Measurements from ENCODE around the gene CDH4. TPM values are rescaled to one million over a fixed set of nuclear protein-coding genes. Genes with fewer than 3 reads are reported as not detected.

The CDH4 gene
- total RNA-seq, 1 donor from 2014 or later, result 2.2 TPM

DNA sequence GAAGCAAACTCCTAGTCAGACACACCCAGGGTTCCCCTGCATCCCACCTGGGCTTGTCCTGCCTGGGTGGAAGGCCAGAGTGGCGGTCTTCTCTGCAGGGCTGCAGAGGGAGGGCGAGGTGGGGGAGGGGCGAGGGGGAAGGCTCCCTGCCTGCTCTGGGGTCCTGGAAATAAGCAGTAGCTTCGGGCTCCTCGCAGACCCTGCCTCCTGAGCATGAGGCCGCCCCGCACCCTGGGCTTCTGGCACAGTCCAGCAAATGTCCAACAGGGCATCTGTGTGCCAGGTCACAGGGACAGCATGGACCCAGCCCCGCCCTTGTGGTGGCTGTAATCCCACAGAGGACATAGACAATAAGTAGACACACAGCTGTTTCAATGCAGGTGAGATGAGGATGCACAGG lies 619.9 kb downstream of the CDH4 start:
- intact Hi-C loops (cut with DNase I), result no loop called here
- ATAC-seq, result no peak
- no peak for DNase-seq (ENCODE audit: low spot score)

GRCh38 chr20:61872371-61872900 lies 620.4 kb downstream of the CDH4 start:
- intact Hi-C loops (cut with DNase I), result no loop called here
- DNase-seq (ENCODE audit: low spot score) (no peak), ATAC-seq (no peak)

DNA sequence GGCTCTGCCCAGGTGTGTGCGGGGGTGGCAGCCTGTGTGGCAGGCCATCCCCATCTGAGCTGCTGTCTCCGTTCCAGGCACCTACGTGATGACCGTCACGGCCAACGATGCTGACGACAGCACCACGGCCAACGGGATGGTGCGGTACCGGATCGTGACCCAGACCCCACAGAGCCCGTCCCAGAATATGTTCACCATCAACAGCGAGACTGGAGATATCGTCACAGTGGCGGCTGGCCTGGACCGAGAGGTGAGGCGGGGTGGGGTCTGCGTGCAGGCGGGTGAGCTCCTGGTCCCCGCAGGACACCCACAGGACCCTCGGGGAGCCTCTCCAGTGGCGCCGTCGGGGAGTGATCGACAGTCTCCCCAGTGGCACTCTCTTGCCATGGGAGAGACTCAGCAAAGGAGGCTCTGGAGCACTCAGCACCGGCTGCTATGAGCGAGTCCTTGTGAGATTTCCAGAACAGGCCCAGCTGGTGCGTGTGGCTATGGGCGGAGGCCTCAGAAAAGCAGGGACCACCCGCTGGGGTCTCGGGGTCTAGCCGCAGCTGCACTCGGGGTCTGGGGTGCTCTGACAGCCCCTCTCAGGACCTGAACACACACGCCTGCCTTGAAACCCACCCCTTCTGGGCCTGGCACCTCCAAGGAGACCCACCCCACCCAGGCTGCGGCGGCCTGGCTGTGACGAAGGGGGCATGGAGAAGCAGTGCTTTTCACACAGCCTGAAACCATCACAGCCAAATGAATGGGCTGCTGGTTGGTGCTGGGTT lies 621.8 kb downstream of the CDH4 start:
- DNase-seq (ENCODE audit: low spot score) (no peak), ATAC-seq (no peak)
- intact Hi-C loops (cut with DNase I), result no loop called here

DNA sequence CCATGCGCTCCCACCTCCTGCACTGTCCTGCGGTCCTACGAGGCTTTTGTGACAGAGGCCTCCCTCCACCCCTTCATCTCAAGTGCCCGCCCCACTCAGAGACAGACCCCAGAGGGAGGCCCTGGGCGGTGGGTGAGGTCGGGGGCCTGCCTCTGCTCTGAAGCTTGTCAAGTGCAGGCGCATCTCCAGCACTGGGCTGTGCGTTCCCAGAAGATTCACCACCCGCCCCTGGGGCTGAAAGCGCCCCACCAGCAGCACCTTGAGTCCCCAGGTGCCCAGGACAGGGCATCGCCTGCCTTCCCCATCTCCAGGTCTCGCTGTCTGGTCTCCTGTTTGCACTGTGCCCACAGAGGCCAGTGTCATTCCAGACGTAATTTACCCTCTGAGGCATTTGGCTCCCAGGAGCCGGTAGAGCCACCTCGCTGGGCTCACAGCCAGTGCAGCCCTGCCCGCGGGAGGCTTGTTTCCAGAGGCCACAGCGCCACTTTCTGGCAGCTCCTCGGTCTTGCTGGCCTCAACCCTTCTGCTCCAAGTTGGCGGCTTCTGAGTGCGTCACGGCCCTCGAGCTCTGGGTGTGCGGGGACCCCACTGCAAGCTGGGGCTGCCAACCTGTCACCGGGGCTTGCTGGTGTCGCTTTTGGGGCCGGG lies 622.5 kb downstream of the CDH4 start:
- ATAC-seq, result no peak

DNA sequence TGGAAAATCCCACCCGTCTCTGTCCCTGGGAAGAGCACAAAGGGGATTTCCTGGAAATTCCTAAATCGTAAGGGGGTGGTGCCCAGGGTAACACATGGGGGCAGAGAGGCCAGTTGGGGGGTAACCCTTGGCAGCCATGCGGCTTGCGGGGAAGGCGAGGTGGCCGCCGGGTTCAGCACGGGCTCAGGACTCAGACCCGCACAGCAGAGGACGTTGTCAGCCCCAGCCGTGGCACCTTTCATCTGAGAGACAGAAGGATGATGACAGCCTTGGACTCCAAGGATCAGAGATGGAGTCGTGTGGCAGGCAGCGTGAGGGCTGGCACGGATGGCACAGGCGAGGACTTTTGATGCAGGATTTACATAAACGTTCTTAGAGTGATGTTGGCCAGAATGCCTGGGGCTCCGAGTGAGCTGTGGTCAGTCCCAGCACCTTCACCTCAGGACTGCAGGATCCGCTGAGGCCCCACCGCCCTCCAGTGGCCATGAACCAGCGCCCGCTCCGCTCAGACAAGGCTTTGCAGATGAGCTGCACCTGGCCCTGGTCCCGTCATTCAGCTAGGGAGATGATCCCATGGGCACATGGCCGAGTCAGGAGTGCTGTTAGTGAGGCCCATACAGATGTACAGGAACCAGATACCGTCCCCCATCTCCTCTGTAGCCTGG lies 623.3 kb downstream of the CDH4 start:
- no peak for ATAC-seq
- intact Hi-C loops (cut with DNase I), result no loop called here
- no peak for DNase-seq (ENCODE audit: low spot score)

More for the DNA sequence above, 622.5 kb downstream of the CDH4 start:
- no peak for DNase-seq (ENCODE audit: low spot score)
- intact Hi-C loops (cut with DNase I), result no loop called here

DNA sequence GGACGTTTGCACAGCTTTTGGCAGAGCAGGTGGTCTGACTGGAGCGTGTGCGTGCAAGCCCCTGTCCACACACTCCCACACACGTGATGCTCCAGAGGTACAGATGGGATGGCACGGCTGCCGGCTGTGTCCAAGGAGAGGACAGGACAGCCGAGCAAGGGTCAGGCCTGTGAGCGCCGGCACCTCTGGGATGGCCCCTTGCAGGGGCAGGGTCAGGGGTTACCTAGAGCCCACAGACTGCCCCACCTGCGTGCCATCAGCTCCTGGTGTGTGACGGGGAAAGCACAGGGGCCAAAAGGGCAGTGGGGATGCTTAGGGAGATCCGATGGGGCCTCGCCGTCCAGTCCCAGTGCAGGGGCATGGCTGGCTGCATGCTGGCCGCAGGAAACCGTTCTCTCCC lies 623.9 kb downstream of the CDH4 start:
- intact Hi-C loops (cut with DNase I), result no loop called here
- DNase-seq (ENCODE audit: low spot score), result no peak

GRCh38 chr20:61876952-61877728 lies 625.1 kb downstream of the CDH4 start:
- DNase-seq (ENCODE audit: low spot score), result no peak
- intact Hi-C loops (cut with DNase I), result no loop called here
- no peak for ATAC-seq

More for the DNA sequence above, 623.9 kb downstream of the CDH4 start:
- ATAC-seq, result no peak

- intact Hi-C loops (cut with DNase I), result no loop called here
- DNase-seq (ENCODE audit: low spot score) (no peak), ATAC-seq (no peak)
Observed at GRCh38 chr20:61877776-61878477, 625.9 kb downstream of the CDH4 start.

DNA sequence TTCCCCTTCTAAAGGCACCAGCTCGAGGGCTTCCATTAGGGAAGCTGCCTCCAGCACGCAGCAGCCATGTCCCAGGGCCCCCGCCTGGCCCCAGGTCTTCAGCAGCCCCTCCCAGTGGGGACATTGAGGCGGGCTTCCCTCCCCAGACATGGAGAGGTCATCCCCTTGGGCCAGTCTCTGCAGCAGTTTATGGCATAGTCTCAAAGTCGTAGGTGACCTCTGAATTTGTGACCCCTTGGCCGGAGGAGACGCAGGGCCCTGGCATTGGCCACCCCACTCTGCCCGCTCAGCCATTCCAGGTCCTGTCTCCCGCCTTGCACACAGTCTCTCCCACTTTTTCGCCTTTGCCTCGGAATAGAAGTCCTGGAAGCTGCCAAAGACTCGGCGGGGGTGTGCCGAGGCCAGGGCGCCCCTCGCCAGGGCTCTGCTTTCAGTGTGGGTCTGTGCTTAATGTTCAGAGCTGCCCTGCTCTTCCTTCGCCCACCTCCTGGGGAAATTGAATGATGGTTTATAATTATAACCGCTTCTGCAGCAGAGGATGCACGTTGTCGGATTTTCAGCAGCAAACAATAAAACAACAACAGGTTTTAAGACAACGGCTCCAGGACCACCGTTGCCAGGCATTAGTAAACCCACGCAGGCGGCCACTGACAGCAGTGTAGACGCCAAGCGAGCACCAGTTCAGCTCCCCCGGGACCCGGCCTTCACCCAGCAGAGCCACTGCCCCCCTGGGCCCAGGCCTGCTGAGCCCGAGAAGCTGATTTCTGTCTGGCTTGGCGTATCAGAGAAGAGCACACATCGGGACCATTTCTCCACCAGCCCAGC lies 626.6 kb downstream of the CDH4 start:
- no peak for ATAC-seq
- no peak for DNase-seq (ENCODE audit: low spot score)
- intact Hi-C loops (cut with DNase I), result no loop called here

DNA sequence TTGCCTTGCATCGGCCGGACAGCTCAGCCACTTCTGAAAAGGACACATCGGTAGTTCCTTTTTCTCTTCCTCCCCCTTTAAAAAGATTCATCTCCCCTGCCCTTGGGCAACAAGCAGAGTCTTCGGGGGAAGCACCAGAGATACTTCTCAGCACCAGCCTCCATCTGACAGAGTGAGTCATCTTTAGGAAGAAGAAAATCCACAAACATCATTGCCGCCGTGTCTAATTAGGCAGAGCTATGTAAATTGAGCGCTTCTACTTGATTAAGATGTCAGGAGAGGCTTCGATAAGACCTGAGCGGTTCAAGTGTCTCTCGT lies 627.2 kb downstream of the CDH4 start:
- no peak for DNase-seq (ENCODE audit: low spot score)
- intact Hi-C loops (cut with DNase I), result no loop called here
- no peak for ATAC-seq

DNA sequence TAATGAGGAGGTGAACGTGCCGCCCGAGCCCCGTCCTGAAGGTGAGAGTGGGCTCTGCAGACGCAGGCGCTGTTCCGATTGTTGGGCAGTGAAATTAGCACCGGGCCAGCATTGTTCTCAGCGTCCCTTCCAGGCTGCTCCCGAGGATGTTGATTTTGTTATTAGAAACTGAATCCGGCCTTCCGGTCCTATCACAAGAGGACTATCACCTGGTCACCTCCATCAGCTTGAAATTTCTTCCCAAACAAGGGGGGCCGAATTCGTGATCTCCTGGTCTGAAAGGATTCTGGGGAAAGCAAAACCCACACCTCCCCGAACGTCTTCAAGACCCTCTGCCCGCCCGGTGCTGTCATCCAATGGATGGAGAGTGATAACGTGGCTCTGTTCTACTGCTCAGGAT lies 627.6 kb downstream of the CDH4 start:
- intact Hi-C loops (cut with DNase I), result no loop called here
- DNase-seq (ENCODE audit: low spot score), result no peak
- no peak for ATAC-seq

- intact Hi-C loops (cut with DNase I), result no loop called here
- ATAC-seq (no peak), DNase-seq (ENCODE audit: low spot score) (no peak)
Observed at GRCh38 chr20:61880706-61881105, 628.6 kb downstream of the CDH4 start.

DNA sequence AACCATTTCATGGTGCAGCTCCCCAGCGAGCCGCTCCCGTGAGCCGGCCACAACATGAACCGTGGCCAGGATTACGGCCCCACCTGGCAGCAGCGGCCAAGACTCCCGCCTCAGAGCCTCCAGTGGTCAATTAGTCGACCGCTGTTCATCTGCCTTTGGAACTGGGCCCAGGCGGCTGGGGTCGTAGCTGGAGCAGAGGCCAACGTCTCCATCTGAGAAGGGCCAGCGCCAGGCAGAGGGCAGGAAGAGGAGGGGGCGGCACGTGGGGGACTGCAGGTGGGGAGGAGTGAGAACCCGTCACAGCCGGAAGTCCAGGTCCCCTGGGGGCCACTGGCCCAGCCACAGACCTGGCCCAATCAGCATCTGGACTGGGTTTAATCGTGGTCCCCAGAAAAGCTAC lies 629.4 kb downstream of the CDH4 start:
- intact Hi-C loops (cut with DNase I), result no loop called here
- ATAC-seq (peak; percentile 13), DNase-seq (ENCODE audit: low spot score) (no peak)

DNA sequence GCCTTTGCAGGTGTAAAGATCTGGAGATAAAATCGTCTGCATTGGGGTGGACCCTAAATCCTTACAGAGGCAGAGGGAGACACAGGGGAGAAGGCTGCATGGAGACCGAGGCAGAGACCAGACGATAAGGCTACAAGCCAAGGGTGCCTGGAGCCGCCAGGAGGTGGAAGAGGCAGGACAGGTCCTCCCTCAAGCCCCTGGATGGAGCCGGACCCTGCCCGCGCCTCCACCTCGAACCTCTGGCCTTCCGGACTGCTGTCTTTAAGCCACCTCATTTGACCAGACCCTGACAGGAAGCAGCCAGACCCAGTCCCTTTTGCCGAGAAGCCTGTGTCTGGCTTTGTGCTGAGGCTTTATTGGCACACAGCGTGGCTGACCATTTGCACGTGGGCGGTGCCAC lies 629.8 kb downstream of the CDH4 start:
- intact Hi-C loops (cut with DNase I), result no loop called here
- ATAC-seq, result no peak
- no peak for DNase-seq (ENCODE audit: low spot score)

- DNase-seq (ENCODE audit: low spot score) (no peak), ATAC-seq (no peak)
- intact Hi-C loops (cut with DNase I), result no loop called here
Observed at GRCh38 chr20:61882716-61883615, 630.9 kb downstream of the CDH4 start.

DNA sequence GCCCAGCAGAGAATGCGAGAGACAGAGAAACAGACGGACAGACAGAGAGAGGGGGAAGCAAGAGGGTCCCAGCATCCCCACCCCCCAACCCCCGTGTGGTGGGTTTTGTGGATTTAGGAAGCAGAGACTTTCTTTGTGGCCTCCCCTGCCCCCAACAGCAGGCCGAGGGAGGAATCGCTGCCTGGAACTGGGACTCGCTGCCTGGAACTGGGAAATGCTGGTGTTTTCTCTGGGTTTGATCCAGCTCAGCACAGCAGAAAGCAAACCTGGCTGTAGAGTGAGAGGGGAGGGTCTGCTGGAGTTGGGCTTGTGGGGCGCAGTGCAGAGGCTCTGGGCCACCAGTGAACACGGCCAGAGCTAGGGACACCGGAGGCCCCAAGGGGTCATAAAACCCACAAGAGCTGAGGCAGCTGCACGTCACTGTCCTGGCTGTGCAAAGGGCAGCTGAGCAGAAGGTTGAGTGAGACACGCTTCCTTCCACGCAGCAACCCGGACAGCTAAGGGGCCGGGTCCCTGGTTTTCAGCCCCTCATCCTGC lies 631.9 kb downstream of the CDH4 start:
- intact Hi-C loops (cut with DNase I), result no loop called here
- ATAC-seq (peak; percentile 38), DNase-seq (ENCODE audit: low spot score) (no peak)
